Uterus (tissue), 2 donors: ENCODE results near the gene WDR64.

ENCODE experiments used
- CTCF ChIP-seq, 4 experiments: fragments of 200-600 bp in 2 of 4; fragments of 450-650 bp in 2 of 4; sonication (generic) in 2 of 4; IDR thresholded peaks; one replicate each; pipeline ENCODE4 v1.5.1; 2016 to 2019; ENCODE audit warnings: antibody characterized with exemption in 4 of 4, mild to moderate bottlenecking in 2 of 4, moderate library complexity in 1 of 4
- POLR2A ChIP-seq, 2 donors: fragments of 450-650 bp; IDR thresholded peaks; one replicate each; pipeline ENCODE4 v1.6.1; 2016; ENCODE audit warnings: antibody characterized with exemption in 2 of 2, mild to moderate bottlenecking in 1 of 2, moderate library complexity in 1 of 2

- TF ChIP-seq POLR2A (IDR thresholded peaks at IDR 0.05), result no peak
- no peak for TF ChIP-seq CTCF (IDR thresholded peaks at IDR 0.05)
Measured at GRCh38 chr1:241706257-241706656, 54.2 kb downstream of the WDR64 start.
